H1 (cell line): ENCODE data around the gene ZMIZ1. TPM values are rescaled to one million over a fixed set of nuclear protein-coding genes. Genes with fewer than 3 reads are reported as not detected.

Experiments
- CTCF ChIA-PET: fragments of 300-600 bp; sonication (Branson Sonifier 250); formaldehyde crosslinking; loops from one replicate; lab custom pipeline; 2021; ENCODE audit not compliant: partially characterized antibody; lab: Charles Lee
- POLR2A ChIA-PET: fragments of 300-600 bp; sonication (Branson Sonifier 250); formaldehyde crosslinking; loops from one replicate; lab custom pipeline; 2021; ENCODE audit warnings: inconsistent platforms; ENCODE audit not compliant: partially characterized antibody; lab: Charles Lee
- DNase-seq, 2 experiments: peaks; one replicate each; pipeline versions ENCODE4 v3.0.0 to v3.0.0-alpha.2; 2010 to 2022; ENCODE audit warnings: low spot score in 2 of 2, low read depth in 1 of 2, mixed read lengths in 1 of 2
- FAIRE-seq: peaks from 2 replicates; lab custom pipeline; 2011; peaks lifted over from hg19 to GRCh38; lab: Jason Lieb, UNC
- H2AFZ ChIP-seq: 2 replicates; pipeline ENCODE4 v1.8.1; 2012; ENCODE audit warnings: low read length, inconsistent platforms
- H2AK5ac ChIP-seq: 2 replicates; pipeline ENCODE4 v1.6.1; 2013; ENCODE audit warnings: low read depth, low read length
- H2BK120ac ChIP-seq: replicated peaks from 2 replicates; pipeline ENCODE3; 2013; ENCODE audit warnings: low read depth, low read length, inconsistent platforms
- H2BK12ac ChIP-seq: 2 replicates; pipeline ENCODE4 v1.6.1; 2013; ENCODE audit warnings: low read depth, low read length
- H2BK15ac ChIP-seq: 2 replicates; pipeline ENCODE4 v1.6.1; 2013; ENCODE audit warnings: low read length
- H2BK20ac ChIP-seq: 2 replicates; pipeline ENCODE4 v1.6.1; 2013; ENCODE audit warnings: low read length
- H2BK5ac ChIP-seq: 2 replicates; pipeline ENCODE4 v1.6.1; 2013; ENCODE audit warnings: low read depth, low read length
- H3K14ac ChIP-seq: 2 replicates; pipeline ENCODE4 v1.6.1; 2013; ENCODE audit warnings: inconsistent platforms; ENCODE audit not compliant: insufficient read length
- H3K18ac ChIP-seq: 2 replicates; pipeline ENCODE4 v1.6.1; 2013; ENCODE audit warnings: low read length; ENCODE audit errors: extremely low read depth
- H3K23ac ChIP-seq: 2 replicates; pipeline ENCODE4 v1.6.1; 2013; ENCODE audit warnings: inconsistent platforms; ENCODE audit not compliant: insufficient read length
- H3K23me2 ChIP-seq: 2 replicates; pipeline ENCODE4 v1.6.1; 2013; ENCODE audit warnings: low read depth, low read length
- H3K27ac ChIP-seq: 2 replicates; pipeline ENCODE4 v1.6.1; 2011; ENCODE audit warnings: low read depth, low read length, inconsistent platforms
- H3K27me3 ChIP-seq, 4 experiments: replicated peaks in 1 of 4; 1 replicate in 1 of 4; 2 replicates in 3 of 4; pipeline versions ENCODE4 v1.6.1 to v1.8.1; 2011 to 2013; ENCODE audit warnings: low read length in 3 of 4, mild to moderate bottlenecking in 3 of 4, inconsistent platforms in 2 of 4, mixed read lengths in 2 of 4, moderate library complexity in 1 of 4; ENCODE audit not compliant: control insufficient read depth in 3 of 4, insufficient read depth in 3 of 4; ENCODE audit errors: extremely low read depth in 1 of 4
- H3K36me3 ChIP-seq, 4 experiments: 2 replicates each; pipeline versions ENCODE4 v1.6.1 to v1.8.1; 2011 to 2013; ENCODE audit warnings: mild to moderate bottlenecking in 4 of 4, low read length in 3 of 4, moderate library complexity in 2 of 4, control low read depth in 1 of 4, inconsistent platforms in 1 of 4; ENCODE audit not compliant: insufficient read depth in 4 of 4, control insufficient read depth in 2 of 4
- H3K4ac ChIP-seq: replicated peaks from 2 replicates; pipeline ENCODE3; 2013; ENCODE audit warnings: low read length, low read depth, mixed read lengths, inconsistent platforms; ENCODE audit not compliant: insufficient read length
- H3K4me1 ChIP-seq, 4 experiments: replicated peaks in 1 of 4; 1 replicate in 1 of 4; 2 replicates in 3 of 4; pipeline versions ENCODE4 v1.6.1 to v1.8.1; 2011 to 2013; ENCODE audit warnings: low read length in 3 of 4, inconsistent platforms in 2 of 4, mixed read lengths in 1 of 4; ENCODE audit not compliant: insufficient read depth in 4 of 4, control insufficient read depth in 3 of 4
- H3K4me2 ChIP-seq, 2 experiments: 2 replicates each; pipeline versions ENCODE4 v1.6.1 to v1.8.1; 2011 to 2013; ENCODE audit warnings: low read depth in 2 of 2, low read length in 2 of 2, control low read depth in 1 of 2, inconsistent platforms in 1 of 2, mild to moderate bottlenecking in 1 of 2; ENCODE audit not compliant: insufficient read depth in 1 of 2
- H3K4me3 ChIP-seq, 4 experiments: fragments of 200-600, 300-600 bp in 1 of 4; sonication (generic), shearing (Covaris generic), sonication (Bioruptor Twin) in 1 of 4; 2 replicates each; pipeline versions ENCODE4 v1.5.1 to v1.8.1; 2011 to 2016; ENCODE audit warnings: low read length in 4 of 4, low read depth in 3 of 4, control low read depth in 2 of 4, inconsistent platforms in 2 of 4, mild to moderate bottlenecking in 2 of 4, mixed read lengths in 1 of 4, moderate library complexity in 1 of 4; ENCODE audit not compliant: insufficient read depth in 2 of 4; ENCODE audit errors: extremely low read depth in 1 of 4
- H3K56ac ChIP-seq: replicated peaks from 2 replicates; pipeline ENCODE3; 2013; ENCODE audit warnings: low read depth, mild to moderate bottlenecking, mixed read lengths, low read length, inconsistent platforms; ENCODE audit not compliant: insufficient read length
- H3K79me1 ChIP-seq: 2 replicates; pipeline ENCODE4 v1.6.1; 2013; ENCODE audit warnings: low read depth, low read length, control low read depth
- H3K79me2 ChIP-seq, 2 experiments: 2 replicates each; pipeline versions ENCODE4 v1.6.1 to v1.8.1; 2012 to 2013; ENCODE audit warnings: low read length in 2 of 2, mild to moderate bottlenecking in 2 of 2, inconsistent platforms in 1 of 2; ENCODE audit not compliant: insufficient read depth in 2 of 2, control insufficient read depth in 1 of 2
- H3K9ac ChIP-seq, 4 experiments: replicated peaks in 1 of 4; 1 replicate in 1 of 4; 2 replicates in 3 of 4; pipeline versions ENCODE4 v1.6.1 to v1.8.1; 2011 to 2013; ENCODE audit warnings: low read depth in 3 of 4, low read length in 3 of 4, control low read depth in 2 of 4, mild to moderate bottlenecking in 2 of 4, moderate library complexity in 2 of 4, inconsistent platforms in 1 of 4; ENCODE audit errors: extremely low read depth in 1 of 4
- H3K9me3 ChIP-seq, 2 experiments: 2 replicates each; pipeline versions ENCODE4 v1.6.1 to v1.8.1; 2012 to 2013; ENCODE audit warnings: mild to moderate bottlenecking in 2 of 2, moderate library complexity in 2 of 2, control low read depth in 1 of 2, inconsistent platforms in 1 of 2, low read depth in 1 of 2, low read length in 1 of 2, mixed read lengths in 1 of 2; ENCODE audit not compliant: insufficient read depth in 2 of 2
- H4K20me1 ChIP-seq, 2 experiments: replicated peaks in 1 of 2; 2 replicates each; pipeline versions ENCODE3 to v1.8.1; 2011 to 2013; ENCODE audit warnings: inconsistent platforms in 2 of 2, low read length in 2 of 2, mild to moderate bottlenecking in 1 of 2; ENCODE audit not compliant: insufficient read depth in 2 of 2, control insufficient read depth in 1 of 2
- H4K5ac ChIP-seq: 2 replicates; pipeline ENCODE4 v1.6.1; 2013; ENCODE audit warnings: low read length, low read depth, mixed read lengths, inconsistent platforms; ENCODE audit not compliant: insufficient read length
- H4K8ac ChIP-seq: 2 replicates; pipeline ENCODE4 v1.8.0; 2013; ENCODE audit warnings: mild to moderate bottlenecking, moderate library complexity, low read length, inconsistent platforms; ENCODE audit not compliant: insufficient read depth; ENCODE audit errors: extremely low read depth
- H4K91ac ChIP-seq: replicated peaks from 2 replicates; pipeline ENCODE3; 2013; ENCODE audit warnings: low read length, mixed read lengths, inconsistent platforms; ENCODE audit not compliant: insufficient read length
- ASH2L ChIP-seq: fragments of 200-600, 300-600 bp; sonication (generic); IDR thresholded peaks from one replicate; pipeline ENCODE4 v1.7.1; 2017; ENCODE audit warnings: low read length
- CEBPB ChIP-seq: IDR thresholded peaks from 2 replicates; pipeline ENCODE4 v1.6.1; 2012; ENCODE audit warnings: low read depth, low read length
- CHD1 ChIP-seq: IDR thresholded peaks from 2 replicates; pipeline ENCODE4 v1.6.1; 2012; ENCODE audit warnings: low read depth, low read length, improper control_type of control experiment
- CREB1 ChIP-seq: IDR thresholded peaks from 2 replicates; pipeline ENCODE4 v1.6.1; 2012; ENCODE audit warnings: inconsistent platforms
- EP300 ChIP-seq, 2 experiments: IDR thresholded peaks; 1 replicate in 1 of 2; 2 replicates in 1 of 2; pipeline ENCODE4 v1.6.1; 2011 to 2012; ENCODE audit warnings: low read depth in 2 of 2, low read length in 2 of 2, mild to moderate bottlenecking in 2 of 2, borderline replicate concordance in 1 of 2, inconsistent platforms in 1 of 2, moderate library complexity in 1 of 2
- HDAC6 ChIP-seq: IDR thresholded peaks from one replicate; pipeline ENCODE4 v1.7.1; 2012; ENCODE audit warnings: low read depth, mild to moderate bottlenecking, inconsistent platforms, low read length, moderate library complexity
- JUN ChIP-seq: IDR thresholded peaks from 2 replicates; pipeline ENCODE4 v1.6.1; 2011; ENCODE audit warnings: low read depth, mild to moderate bottlenecking, improper control_type of control experiment, low read length
- KDM4A ChIP-seq: IDR thresholded peaks from one replicate; pipeline ENCODE4 v1.7.1; 2012; ENCODE audit warnings: low read depth, mild to moderate bottlenecking, moderate library complexity, low read length, inconsistent platforms; ENCODE audit not compliant: severe bottlenecking
- NRF1 ChIP-seq: IDR thresholded peaks from 2 replicates; pipeline ENCODE4 v1.6.1; 2011; ENCODE audit warnings: mild to moderate bottlenecking, low read depth, low read length, improper control_type of control experiment
- SAP30 ChIP-seq: fragments of 300-600 bp; sonication (generic); IDR thresholded peaks from 2 replicates; pipeline ENCODE4 v1.7.1; 2012; ENCODE audit warnings: low read length, moderate library complexity, mild to moderate bottlenecking, inconsistent platforms; ENCODE audit not compliant: insufficient read depth, insufficient replicate concordance
- SUZ12 ChIP-seq: fragments of 200-600 bp; sonication (generic); IDR thresholded peaks from 2 replicates; pipeline ENCODE4 v1.6.1; 2012; ENCODE audit warnings: mild to moderate bottlenecking, inconsistent platforms, low read length, moderate library complexity, mixed read lengths
- TBP ChIP-seq: IDR thresholded peaks from 2 replicates; pipeline ENCODE4 v1.6.1; 2011; ENCODE audit warnings: low read depth, low read length, improper control_type of control experiment
- WGBS, 2 experiments: shearing (Covaris generic) in 1 of 2; methylation state at CpG; one replicate each; pipeline versions ENCODE4 v1.1.6 to v1.1.7; 2013 to 2015; ENCODE audit warnings: low lambda C conversion rate in 2 of 2, mixed read lengths in 2 of 2, inconsistent platforms in 1 of 2, low coverage in 1 of 2, missing lambda C conversion rate in 1 of 2; ENCODE audit not compliant: insufficient replicate concordance in 2 of 2, insufficient coverage in 1 of 2, insufficient read length in 1 of 2; ENCODE audit errors: extremely low coverage in 1 of 2, missing lambda C conversion rate in 1 of 2; 5-methylcytosine and 5-hydroxymethylcytosine counted together
- polyA plus RNA-seq, 7 experiments: library from polyadenylated mRNA; depleted of rRNA in 3 of 7; stranded (reverse) in 5 of 7; unstranded in 2 of 7; fragments of >200 nt in 5 of 7; fragments of 200-250 nt in 2 of 7; gene quantifications; 1 replicate in 5 of 7; 2 replicates in 1 of 7; 4 replicates in 1 of 7; pipeline versions ENCODE4 v1.2.1 to v1.2.3, GENCODE V29; 2011 to 2013; ENCODE audit warnings: missing spikeins in 2 of 7, mixed read lengths in 2 of 7
- total RNA-seq: library from RNA; stranded (reverse); fragmentation: NEBNext Ultra II Directional; extraction: Animal tissue kit (Norgen Biotek cat#: 25700); gene quantifications from 2 replicates; pipeline ENCODE4 v1.2.1, GENCODE V29; 2021

ZMIZ1 gene
- total and polyA plus RNA-seq, 2 of the 8 experiments (the other 6 are each of a cell fraction or from before 2014, with no cell fraction given), result 8.1 to 28.0 TPM

GRCh38 chr10:79254333-79255006 lies 185.7 kb downstream of the ZMIZ1 start:
- H3K27ac ChIP-seq, result no peak overlapping the region
- no peaks in the 10 kb centered on the region for H3K36me3 ChIP-seq
- ChIA-PET CTCF (interaction anchor here (0.8 kb wide), 1 partner anchor 12 kb away, joined by 4 read pairs; no protein-coding TSS in a partner anchor), POLR2A (interaction anchor here (0.6 to 2.3 kb wide), 2 partner anchors 11 to 22 kb away, joined by 3 to 5 read pairs; no protein-coding TSS in a partner anchor)
- FAIRE-seq (no peak), DNase-seq (no peak)
- WGBS, 2 experiments, result 87% methylated on average over 18 of the region's 18 CpGs; no CpG with 5 or more reads in 1 of the 2 experiments
- H2BK120ac ChIP-seq, result no peak overlapping the region
- no peak overlapping the region for H4K5ac ChIP-seq
- no peak overlapping the region for H3K23ac ChIP-seq
- H3K4me1 ChIP-seq, result no peaks in the 10 kb centered on the region
- no peaks in the 10 kb centered on the region for H3K27me3 ChIP-seq
- H3K4me3 ChIP-seq, result no peak overlapping the region
- H3K79me1 ChIP-seq, result peaks cover 6% of the 10 kb centered on the region; the same call in 1 of the 2 replicates
- no peak overlapping the region for H3K9ac ChIP-seq
- H3K79me2 ChIP-seq, result no peaks in the 10 kb centered on the region; a peak in 1 of 4 replicates
- no peak overlapping the region for H4K91ac ChIP-seq
- H4K20me1 ChIP-seq, result peaks cover 8 to 27% of the 10 kb centered on the region in 2 experiments
- no peak overlapping the region for H3K4ac ChIP-seq
- H3K14ac ChIP-seq, result no peak overlapping the region
- H2BK5ac ChIP-seq, result no peak overlapping the region
- no peaks in the 10 kb centered on the region for H3K23me2 ChIP-seq
- H2AFZ ChIP-seq, result no peak overlapping the region
- H4K8ac ChIP-seq, result peak overlapping the region; percentile 39; the same call in 1 of the 2 replicates
- no peak overlapping the region for H2BK20ac ChIP-seq
- no peak overlapping the region for H2AK5ac ChIP-seq
- H3K18ac ChIP-seq, result no peak overlapping the region
- H3K56ac ChIP-seq, result no peak overlapping the region
- no peak overlapping the region for H2BK15ac ChIP-seq
- no peak overlapping the region for H2BK12ac ChIP-seq
- no peaks in the 10 kb centered on the region for H3K9me3 ChIP-seq
- H3K4me2 ChIP-seq, result no peak overlapping the region
- no peak for TF ChIP-seq CREB1
- no peak for TF ChIP-seq TBP
- no peak for TF ChIP-seq SUZ12
- no peak for TF ChIP-seq JUN
- no peak for TF ChIP-seq SAP30
- TF ChIP-seq CHD1, result no peak
- no peak for TF ChIP-seq ASH2L
- no peak for TF ChIP-seq KDM4A
- no peak for TF ChIP-seq NRF1
- no peak for TF ChIP-seq HDAC6
- no peak for TF ChIP-seq EP300 (IDR thresholded peaks at IDR 0.05; ENCODE audit: borderline replicate concordance in 1 of 2, low read depth in 2 of 2, low read length in 2 of 2)
- no peak for TF ChIP-seq CEBPB
